ENCODE data around the gene PITPNC1.

The PITPNC1 gene

DNA sequence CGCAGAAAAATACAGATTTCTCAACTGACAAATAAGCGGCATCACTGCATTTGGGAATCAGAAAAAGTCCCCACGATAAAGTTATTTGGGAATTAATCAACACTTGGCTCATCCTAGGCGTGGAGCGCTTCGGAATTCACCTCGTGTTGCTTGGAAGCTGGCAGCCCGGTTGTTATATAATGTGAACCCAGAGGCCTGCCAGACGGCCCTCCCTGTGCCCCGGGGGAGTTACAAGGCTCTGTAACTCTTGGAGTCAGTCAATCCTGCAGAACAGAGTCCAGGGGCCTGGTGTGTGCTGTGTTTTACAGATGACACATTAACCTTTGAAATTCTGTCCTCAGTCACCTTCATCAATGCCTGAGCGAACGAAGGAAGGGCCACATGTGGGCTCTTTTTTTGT, 111.1 kb downstream of the PITPNC1 start:
- CTCF ChIA-PET, result no interaction called here
- no peak for TF ChIP-seq CTCF (IDR thresholded peaks at IDR 0.05; ENCODE audit: insufficient read depth, low read length, missing control alignments)
- POLR2A ChIA-PET, result no interaction called here
- no peak overlapping the region for H3K4me3 ChIP-seq (ENCODE audit: low read depth, low read length)
- DNase-seq (ENCODE audit: low read depth, low spot score), result no peak

GRCh38 chr17:67488768-67489167, 111.7 kb downstream of the PITPNC1 start:
- POLR2A ChIA-PET, result no interaction called here
- no peak for TF ChIP-seq CTCF (IDR thresholded peaks at IDR 0.05; ENCODE audit: insufficient read depth, low read length, missing control alignments)
- no peak for DNase-seq (ENCODE audit: low read depth, low spot score)
- CTCF ChIA-PET, result no interaction called here
- H3K4me3 ChIP-seq (ENCODE audit: low read depth, low read length), result no peak overlapping the region

DNA sequence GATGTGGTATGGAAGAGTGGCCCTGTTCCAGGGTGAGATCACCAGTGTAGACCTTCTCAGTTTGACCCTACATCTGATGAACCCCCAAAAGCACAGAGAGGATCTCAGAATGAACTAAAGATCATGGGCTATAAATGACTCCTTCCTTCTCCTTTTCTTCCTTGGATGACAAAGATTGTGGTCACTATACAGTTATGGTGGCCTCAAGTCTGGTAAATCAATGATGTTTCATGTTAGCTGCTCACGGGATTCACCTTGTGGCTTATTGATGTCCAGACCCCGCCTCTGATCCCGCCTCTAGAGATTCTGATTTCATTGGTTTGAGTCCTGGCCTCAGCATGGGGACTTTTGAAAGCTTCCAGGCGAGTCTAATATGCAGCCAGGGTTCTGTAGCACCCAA, 112.2 kb downstream of the PITPNC1 start:
- no peak overlapping the region for H3K4me3 ChIP-seq (ENCODE audit: low read depth, low read length)
- POLR2A ChIA-PET, result no interaction called here
- DNase-seq (ENCODE audit: low read depth, low spot score), result no peak
- no peak for TF ChIP-seq CTCF (IDR thresholded peaks at IDR 0.05; ENCODE audit: insufficient read depth, low read length, missing control alignments)
- CTCF ChIA-PET, result interaction anchor here (0.9 to 2.4 kb wide), 3 partner anchors 11 to 141 kb away, joined by 3 to 12 read pairs (median 8); no protein-coding TSS in a partner anchor

GRCh38 chr17:67490471-67490870, 113.4 kb downstream of the PITPNC1 start:
- POLR2A ChIA-PET, result no interaction called here
- CTCF ChIA-PET, result interaction anchor here (1.3 to 2.4 kb wide), 5 partner anchors 15 to 139 kb away, joined by 4 to 12 read pairs (median 5); no protein-coding TSS in a partner anchor
- H3K4me3 ChIP-seq (ENCODE audit: low read depth, low read length), result peak overlapping the region; percentile 36
- TF ChIP-seq CTCF (IDR thresholded peaks at IDR 0.05; ENCODE audit: insufficient read depth, low read length, missing control alignments), result no peak
- DNase-seq (ENCODE audit: low read depth, low spot score), result no peak

- POLR2A ChIA-PET, result no interaction called here
- CTCF ChIA-PET, result interaction anchor here (1.2 to 2.4 kb wide), 6 partner anchors 16 to 139 kb away, joined by 3 to 12 read pairs (median 5); no protein-coding TSS in a partner anchor
- no peak for TF ChIP-seq CTCF (IDR thresholded peaks at IDR 0.05; ENCODE audit: insufficient read depth, low read length, missing control alignments)
- peak overlapping the region; percentile 36 for H3K4me3 ChIP-seq (ENCODE audit: low read depth, low read length)
- DNase-seq (ENCODE audit: low read depth, low spot score), result peak; percentile 89
Observed at GRCh38 chr17:67491009-67491680, 114.1 kb downstream of the PITPNC1 start.

DNA sequence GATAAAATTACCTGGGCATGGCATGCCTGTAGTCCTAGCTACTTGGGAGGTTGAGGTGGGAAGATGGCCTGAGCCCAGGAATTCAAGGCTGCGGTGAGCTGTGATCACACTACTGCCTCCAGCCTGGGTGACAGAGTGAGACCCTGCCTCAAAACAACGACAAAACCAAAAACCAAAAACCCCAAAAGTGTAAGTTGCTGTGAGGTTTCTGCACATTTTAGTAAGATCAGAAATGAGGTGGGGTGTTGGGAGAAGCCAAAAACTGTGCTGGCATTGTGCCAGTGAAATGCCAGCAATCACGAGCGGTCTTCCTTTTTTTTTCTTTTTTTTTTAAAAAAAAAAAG, 114.6 kb downstream of the PITPNC1 start:
- CTCF ChIA-PET, result interaction anchor here (1.2 to 2.4 kb wide), 3 partner anchors 16 to 112 kb away, joined by 3 to 8 read pairs (median 5); no protein-coding TSS in a partner anchor
- POLR2A ChIA-PET, result no interaction called here
- no peak overlapping the region for H3K4me3 ChIP-seq (ENCODE audit: low read depth, low read length)
- TF ChIP-seq CTCF (IDR thresholded peaks at IDR 0.05; ENCODE audit: insufficient read depth, low read length, missing control alignments), result no peak
- no peak for DNase-seq (ENCODE audit: low read depth, low spot score)
